ENCODE results near the gene UNC5B. TPM values are rescaled to one million over a fixed set of nuclear protein-coding genes. Genes with fewer than 3 reads are reported as not detected.

The UNC5B gene
- total and polyA plus RNA-seq, 2 donors (not counting 1 experiment from before 2014, with no cell fraction given), result 2.5 to 60.8 TPM

GRCh38 chr10:71250405-71250804, 38.0 kb downstream of the UNC5B start:
- H3K4me3 ChIP-seq (replicated peaks in 1 of 4; ENCODE audit: control extremely low read depth in 1 of 4, insufficient read depth in 1 of 4, low read depth in 3 of 4, low read length in 4 of 4), result no peak overlapping the region
- TF ChIP-seq CTCF (conservative IDR thresholded peaks at IDR 0.05 in 1 of 2, IDR thresholded peaks at IDR 0.05 in 1 of 2; ENCODE audit: low read depth in 1 of 2, low read length in 2 of 2) (no peak), EZH2 (IDR thresholded peaks at IDR 0.05; ENCODE audit: low read length, missing control alignments) (no peak)
- H3K4me1 ChIP-seq (ENCODE audit: control insufficient read depth, extremely low read depth, insufficient read depth, low read length), result peaks cover 8% of the 10 kb centered on the region
- no peaks in the 10 kb centered on the region for H3K79me2 ChIP-seq (ENCODE audit: control insufficient read depth, insufficient read depth, low read length)
- H4K20me1 ChIP-seq (ENCODE audit: control insufficient read depth, extremely low read depth, insufficient read depth, low read length), result no peaks in the 10 kb centered on the region
- no peaks in the 10 kb centered on the region for H3K36me3 ChIP-seq (ENCODE audit: control insufficient read depth, insufficient read depth, low read length)
- no peak for DNase-seq (ENCODE audit: low read depth in 2 of 2)
- no peaks in the 10 kb centered on the region for H3K9me3 ChIP-seq (ENCODE audit: control insufficient read depth, insufficient read depth, low read depth, low read length)
- H3K27ac ChIP-seq (ENCODE audit: insufficient read depth, low read length), result no peak overlapping the region
- no peak overlapping the region for H3K4me2 ChIP-seq (ENCODE audit: extremely low read depth, insufficient read depth, low read length)
- no peak overlapping the region for H2AFZ ChIP-seq (ENCODE audit: low read length)
- H3K27me3 ChIP-seq (ENCODE audit: control insufficient read depth, insufficient read depth, low read length), result no peaks in the 10 kb centered on the region
- no peak overlapping the region for H3K9ac ChIP-seq (ENCODE audit: insufficient read depth, low read length)

DNA sequence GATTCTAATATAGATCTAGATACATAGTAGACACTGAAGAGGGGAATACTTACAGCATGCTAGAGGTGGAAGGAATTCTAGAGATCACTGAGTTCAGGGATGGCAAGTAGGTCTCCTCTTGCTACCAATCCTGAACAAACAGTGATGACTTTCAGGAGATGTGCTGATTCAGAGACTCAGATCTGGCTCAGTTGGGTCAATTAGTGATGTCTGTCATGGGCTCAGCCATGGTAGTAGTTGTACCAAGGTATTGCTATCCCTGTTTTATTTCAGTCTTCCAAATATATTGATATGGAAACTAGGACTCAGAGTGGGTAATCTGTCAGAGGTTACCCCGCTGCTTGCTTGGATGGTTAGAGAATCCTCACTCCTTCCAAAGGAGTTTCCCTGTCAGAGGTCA, 38.5 kb downstream of the UNC5B start:
- Histone ChIP-seq H4K20me1 (ENCODE audit: control insufficient read depth, extremely low read depth, insufficient read depth, low read length) (no peaks in the 10 kb centered on the region), H3K9me3 (ENCODE audit: control insufficient read depth, insufficient read depth, low read depth, low read length) (no peaks in the 10 kb centered on the region), H3K4me3 (replicated peaks in 1 of 4; ENCODE audit: control extremely low read depth in 1 of 4, insufficient read depth in 1 of 4, low read depth in 3 of 4, low read length in 4 of 4) (no peak overlapping the region), H3K27ac (ENCODE audit: insufficient read depth, low read length) (no peak overlapping the region), H3K4me2 (ENCODE audit: extremely low read depth, insufficient read depth, low read length) (no peak overlapping the region), H3K27me3 (ENCODE audit: control insufficient read depth, insufficient read depth, low read length) (no peaks in the 10 kb centered on the region), H3K4me1 (ENCODE audit: control insufficient read depth, extremely low read depth, insufficient read depth, low read length) (peaks cover 4% of the 10 kb centered on the region), H3K9ac (ENCODE audit: insufficient read depth, low read length) (no peak overlapping the region), H2AFZ (ENCODE audit: low read length) (no peak overlapping the region), H3K79me2 (ENCODE audit: control insufficient read depth, insufficient read depth, low read length) (no peaks in the 10 kb centered on the region), H3K36me3 (ENCODE audit: control insufficient read depth, insufficient read depth, low read length) (no peaks in the 10 kb centered on the region)
- no peak for DNase-seq (ENCODE audit: low read depth in 2 of 2)
- TF ChIP-seq CTCF (conservative IDR thresholded peaks at IDR 0.05 in 1 of 2, IDR thresholded peaks at IDR 0.05 in 1 of 2; ENCODE audit: low read depth in 1 of 2, low read length in 2 of 2), result no peak
- TF ChIP-seq EZH2 (IDR thresholded peaks at IDR 0.05; ENCODE audit: low read length, missing control alignments), result no peak

DNA sequence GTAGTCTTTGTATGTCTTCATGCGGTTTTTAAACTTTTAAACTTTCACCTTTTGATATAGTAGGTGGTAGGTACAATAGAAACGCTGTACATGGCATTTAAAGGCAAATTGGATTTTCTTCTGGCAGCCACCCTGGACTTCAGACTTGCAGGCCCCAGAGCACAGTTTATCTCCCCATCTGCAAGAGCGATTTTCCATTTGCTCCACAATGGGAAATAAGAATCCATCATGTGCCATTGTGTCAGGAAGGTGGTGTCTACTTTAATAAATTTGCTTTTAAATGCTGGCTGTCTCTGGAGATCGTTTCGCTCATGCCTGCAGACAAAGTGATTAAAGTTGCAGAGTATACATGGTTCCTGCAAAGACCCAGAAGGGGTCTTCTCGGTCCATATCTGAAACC, 38.9 kb downstream of the UNC5B start:
- TF ChIP-seq CTCF (conservative IDR thresholded peaks at IDR 0.05 in 1 of 2, IDR thresholded peaks at IDR 0.05 in 1 of 2; ENCODE audit: low read depth in 1 of 2, low read length in 2 of 2) (no peak), EZH2 (IDR thresholded peaks at IDR 0.05; ENCODE audit: low read length, missing control alignments) (no peak)
- no peak for DNase-seq (ENCODE audit: low read depth in 2 of 2)
- Histone ChIP-seq H4K20me1 (ENCODE audit: control insufficient read depth, extremely low read depth, insufficient read depth, low read length) (no peaks in the 10 kb centered on the region), H3K4me2 (ENCODE audit: extremely low read depth, insufficient read depth, low read length) (no peak overlapping the region), H3K9me3 (ENCODE audit: control insufficient read depth, insufficient read depth, low read depth, low read length) (no peaks in the 10 kb centered on the region), H3K27ac (ENCODE audit: insufficient read depth, low read length) (no peak overlapping the region), H3K4me1 (ENCODE audit: control insufficient read depth, extremely low read depth, insufficient read depth, low read length) (peaks cover 5% of the 10 kb centered on the region), H3K27me3 (ENCODE audit: control insufficient read depth, insufficient read depth, low read length) (no peaks in the 10 kb centered on the region), H3K79me2 (ENCODE audit: control insufficient read depth, insufficient read depth, low read length) (no peaks in the 10 kb centered on the region), H3K36me3 (ENCODE audit: control insufficient read depth, insufficient read depth, low read length) (no peaks in the 10 kb centered on the region), H3K9ac (ENCODE audit: insufficient read depth, low read length) (no peak overlapping the region), H2AFZ (ENCODE audit: low read length) (no peak overlapping the region), H3K4me3 (replicated peaks in 1 of 4; ENCODE audit: control extremely low read depth in 1 of 4, insufficient read depth in 1 of 4, low read depth in 3 of 4, low read length in 4 of 4) (no peak overlapping the region)

Measured in fibroblast of lung (primary cell).